K562 (cell line): ENCODE data around the gene FAM117A. TPM values are rescaled to one million over a fixed set of nuclear protein-coding genes. Genes with fewer than 3 reads are reported as not detected.

Experiments used
- ETS2 ChIP-seq: IDR thresholded peaks from 2 replicates; pipeline ENCODE4 v1.6.1; 2016; ENCODE audit warnings: borderline replicate concordance, missing genetic modification characterization, mild to moderate bottlenecking, moderate library complexity, missing compliant biosample characterization; ENCODE audit not compliant: poor library complexity, severe bottlenecking
- GABPA ChIP-seq: fragments of 200-800 bp; sonication (Bioruptor generic); conservative IDR thresholded peaks from 2 replicates; pipeline ENCODE4 v1.6.1; 2016; ENCODE audit warnings: low read depth, missing genetic modification characterization, missing compliant biosample characterization
- ILF3 ChIP-seq: fragments of 450-650 bp; IDR thresholded peaks from 2 replicates; pipeline ENCODE4 v1.6.1; 2018; ENCODE audit warnings: antibody characterized with exemption, mild to moderate bottlenecking, moderate library complexity, borderline replicate concordance
- JUND ChIP-seq, 2 experiments: IDR thresholded peaks; 2 replicates in 1 of 2; 3 replicates in 1 of 2; pipeline ENCODE4 v1.6.1; 2011; ENCODE audit warnings: borderline replicate concordance in 2 of 2, low read depth in 2 of 2, low read length in 2 of 2, improper control_type of control experiment in 1 of 2, missing biosample characterization in 1 of 2, missing genetic modification characterization in 1 of 2, missing genetic modification reagents in 1 of 2
- KDM5B ChIP-seq: fragments of 200-600 bp; sonication (generic); IDR thresholded peaks from 2 replicates; pipeline ENCODE4 v1.6.1; 2012; ENCODE audit warnings: low read depth, mild to moderate bottlenecking, moderate library complexity, low read length, control low read depth, inconsistent platforms; ENCODE audit not compliant: insufficient replicate concordance
- KLF13 ChIP-seq: fragments of 450-650 bp; IDR thresholded peaks from 2 replicates; pipeline ENCODE4 v1.6.1; 2016; ENCODE audit warnings: missing genetic modification characterization, low read depth, mild to moderate bottlenecking, missing compliant biosample characterization, moderate library complexity, borderline replicate concordance
- MTA2 ChIP-seq: fragments of 450-650 bp; IDR thresholded peaks from 2 replicates; pipeline ENCODE4 v1.6.1; 2016; ENCODE audit warnings: low read depth
- OTX1 ChIP-seq: fragments of 450-650 bp; formaldehyde crosslinking; IDR thresholded peaks from 2 replicates; pipeline ENCODE4 v1.4.0; 2022; ENCODE audit warnings: mild to moderate bottlenecking
- RFX7 ChIP-seq: fragments of 250-450 bp; sonication (Bioruptor Pico); IDR thresholded peaks from 2 replicates; pipeline ENCODE4 v1.5.1; 2021; ENCODE audit warnings: mild to moderate bottlenecking
- SMARCB1 ChIP-seq: IDR thresholded peaks from 2 replicates; pipeline ENCODE4 v1.6.1; 2011; ENCODE audit warnings: improper control_type of control experiment, low read depth; ENCODE audit not compliant: insufficient read length
- ZEB2 ChIP-seq: fragments of 450-650 bp; IDR thresholded peaks from 2 replicates; pipeline ENCODE4 v1.6.1; 2016
- ZKSCAN1 ChIP-seq: fragments of 150-350 bp; IDR thresholded peaks from 2 replicates; pipeline ENCODE4 v1.6.1; 2016; ENCODE audit warnings: low read depth, low read length
- ZNF121 ChIP-seq: sonication (generic); formaldehyde crosslinking; conservative IDR thresholded peaks from 2 replicates; pipeline ENCODE4 v1.8.0; 2022; ENCODE audit warnings: missing genetic modification reagents
- ZNF282 ChIP-seq: sonication (generic); formaldehyde crosslinking; IDR thresholded peaks from 2 replicates; pipeline ENCODE4 v1.8.1; 2023; ENCODE audit warnings: missing genetic modification reagents
- ZNF507 ChIP-seq: conservative IDR thresholded peaks from 2 replicates; pipeline ENCODE4 v1.6.1; 2017; ENCODE audit warnings: missing genetic modification characterization, missing compliant biosample characterization
- ZNF583 ChIP-seq: fragments of 250-450 bp; sonication (Bioruptor Pico); IDR thresholded peaks from 2 replicates; pipeline ENCODE4 v1.4.0; 2020
- polyA plus RNA-seq, 8 experiments: library from polyadenylated mRNA; depleted of rRNA in 4 of 8; stranded (reverse) in 5 of 8; unstranded in 3 of 8; fragments of >200 nt; fragmentation: Nextera tagmentation in 2 of 8; fragmentation: Illumina TruSeq in 1 of 8; extraction: Ambion mirVana in 2 of 8; extraction: Trizol in 1 of 8; gene quantifications; 2 replicates each; pipeline versions ENCODE4 v1.2.1 to v1.2.3, GENCODE V29; 2011 to 2014; ENCODE audit warnings: inconsistent platforms in 1 of 8, missing spikeins in 1 of 8
- total RNA-seq, 7 experiments: library from RNA; depleted of rRNA in 6 of 7; stranded (reverse); fragments of >200 nt in 6 of 7; fragmentation: Illumina TruSeq in 2 of 7; extraction: Trizol in 2 of 7; gene quantifications; 2 replicates each; pipeline versions ENCODE4 v1.2.1 to v1.2.3, GENCODE V29; 2011 to 2021; ENCODE audit warnings: low replicate concordance in 1 of 7
- TF ChIP-seq, protein P1 (sequence below), 2 experiments: IDR thresholded peaks; 2 replicates each; pipeline ENCODE4 v1.6.1; 2011; ENCODE audit warnings: borderline replicate concordance in 1 of 2, control low read depth in 1 of 2, low read depth in 1 of 2, low read length in 1 of 2, mild to moderate bottlenecking in 1 of 2, mixed read lengths in 1 of 2, moderate library complexity in 1 of 2; ENCODE audit not compliant: insufficient read depth in 1 of 2, insufficient read length in 1 of 2, poor library complexity in 1 of 2, severe bottlenecking in 1 of 2; ENCODE audit errors: extremely low read depth in 1 of 2
- TF ChIP-seq, protein P2 (sequence below): fragments of 250-450 bp; sonication (Bioruptor Pico); IDR thresholded peaks from 2 replicates; pipeline ENCODE4 v1.4.0; 2020; ENCODE audit warnings: borderline replicate concordance
- TF ChIP-seq, protein P3 (sequence below): IDR thresholded peaks from 2 replicates; pipeline ENCODE4 v1.6.1; 2011; ENCODE audit warnings: borderline replicate concordance, low read depth, mild to moderate bottlenecking, moderate library complexity, low read length; ENCODE audit not compliant: insufficient read depth, poor library complexity, severe bottlenecking
- TF ChIP-seq, protein P4 (sequence below), 2 experiments: fragments of 450-650 bp; IDR thresholded peaks; 2 replicates each; pipeline ENCODE4 v1.6.1; 2016

Gene FAM117A
- total and polyA plus RNA-seq, 9 of the 15 experiments (the other 6 are each of a cell fraction or from before 2014, with no cell fraction given) = 3.1 to 79.7 (median 36.6) TPM

DNA sequence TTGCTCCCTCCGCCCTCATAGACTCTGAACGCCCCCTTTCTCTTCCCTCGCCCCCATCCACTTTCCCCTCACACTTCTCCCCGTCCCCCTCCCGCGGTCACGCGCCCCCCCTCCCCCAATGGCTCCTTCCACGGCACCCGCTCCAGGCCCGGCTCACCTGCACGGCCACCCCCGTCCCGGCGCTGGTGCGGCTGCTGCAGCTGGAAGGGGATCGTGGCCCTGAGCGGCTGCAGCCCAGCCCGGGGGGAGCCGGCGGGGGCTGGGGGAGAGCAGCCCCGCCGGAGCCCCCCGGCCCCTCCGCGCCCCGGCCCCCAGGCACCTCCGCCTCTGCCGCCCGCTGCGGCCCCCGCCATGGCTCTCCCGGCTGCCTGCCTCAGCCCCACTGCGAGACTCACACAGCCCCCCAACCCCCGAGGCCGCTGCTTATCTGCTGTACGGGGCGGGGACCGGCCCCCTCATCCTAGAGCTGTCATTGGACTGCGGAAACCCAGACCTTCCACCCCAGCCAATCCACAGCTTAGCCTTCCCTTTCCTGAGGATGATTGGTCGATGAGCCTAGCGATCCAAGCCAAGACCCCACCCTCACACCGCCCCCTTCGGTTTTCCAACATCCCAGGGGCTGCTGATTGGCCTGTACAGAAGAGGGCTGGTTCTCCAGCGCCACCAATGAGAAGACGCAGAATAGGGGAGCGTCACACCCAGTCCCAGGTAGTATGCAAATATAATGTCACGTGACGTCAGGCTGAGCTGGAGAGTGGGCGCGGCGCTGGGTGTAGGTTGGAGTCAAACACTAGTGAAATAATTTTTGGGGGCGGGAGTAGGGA, at the start of gene FAM117A (continued):
- TF ChIP-seq, protein P1, sequence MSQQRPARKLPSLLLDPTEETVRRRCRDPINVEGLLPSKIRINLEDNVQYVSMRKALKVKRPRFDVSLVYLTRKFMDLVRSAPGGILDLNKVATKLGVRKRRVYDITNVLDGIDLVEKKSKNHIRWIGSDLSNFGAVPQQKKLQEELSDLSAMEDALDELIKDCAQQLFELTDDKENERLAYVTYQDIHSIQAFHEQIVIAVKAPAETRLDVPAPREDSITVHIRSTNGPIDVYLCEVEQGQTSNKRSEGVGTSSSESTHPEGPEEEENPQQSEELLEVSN (IDR thresholded peaks at IDR 0.05; ENCODE audit: borderline replicate concordance in 1 of 2, extremely low read depth in 1 of 2, insufficient read depth in 1 of 2, insufficient read length in 1 of 2, low read depth in 1 of 2, low read length in 1 of 2, poor library complexity in 1 of 2, severe bottlenecking in 1 of 2) = no peak
- TF ChIP-seq, protein P2, sequence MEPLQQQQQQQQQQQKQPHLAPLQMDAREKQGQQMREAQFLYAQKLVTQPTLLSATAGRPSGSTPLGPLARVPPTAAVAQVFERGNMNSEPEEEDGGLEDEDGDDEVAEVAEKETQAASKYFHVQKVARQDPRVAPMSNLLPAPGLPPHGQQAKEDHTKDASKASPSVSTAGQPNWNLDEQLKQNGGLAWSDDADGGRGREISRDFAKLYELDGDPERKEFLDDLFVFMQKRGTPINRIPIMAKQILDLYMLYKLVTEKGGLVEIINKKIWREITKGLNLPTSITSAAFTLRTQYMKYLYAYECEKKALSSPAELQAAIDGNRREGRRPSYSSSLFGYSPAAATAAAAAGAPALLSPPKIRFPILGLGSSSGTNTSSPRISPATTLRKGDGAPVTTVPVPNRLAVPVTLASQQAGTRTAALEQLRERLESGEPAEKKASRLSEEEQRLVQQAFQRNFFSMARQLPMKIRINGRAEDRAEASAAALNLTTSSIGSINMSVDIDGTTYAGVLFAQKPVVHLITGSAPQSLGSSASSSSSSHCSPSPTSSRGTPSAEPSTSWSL (CRISPR knock-in tag) = no peak
- no peak for TF ChIP-seq ETS2 (tag)
- no peak for TF ChIP-seq RFX7
- peak; percentile 91 for TF ChIP-seq KDM5B
- TF ChIP-seq KLF13 = no peak
- no peak for TF ChIP-seq ILF3
- TF ChIP-seq, protein P3, sequence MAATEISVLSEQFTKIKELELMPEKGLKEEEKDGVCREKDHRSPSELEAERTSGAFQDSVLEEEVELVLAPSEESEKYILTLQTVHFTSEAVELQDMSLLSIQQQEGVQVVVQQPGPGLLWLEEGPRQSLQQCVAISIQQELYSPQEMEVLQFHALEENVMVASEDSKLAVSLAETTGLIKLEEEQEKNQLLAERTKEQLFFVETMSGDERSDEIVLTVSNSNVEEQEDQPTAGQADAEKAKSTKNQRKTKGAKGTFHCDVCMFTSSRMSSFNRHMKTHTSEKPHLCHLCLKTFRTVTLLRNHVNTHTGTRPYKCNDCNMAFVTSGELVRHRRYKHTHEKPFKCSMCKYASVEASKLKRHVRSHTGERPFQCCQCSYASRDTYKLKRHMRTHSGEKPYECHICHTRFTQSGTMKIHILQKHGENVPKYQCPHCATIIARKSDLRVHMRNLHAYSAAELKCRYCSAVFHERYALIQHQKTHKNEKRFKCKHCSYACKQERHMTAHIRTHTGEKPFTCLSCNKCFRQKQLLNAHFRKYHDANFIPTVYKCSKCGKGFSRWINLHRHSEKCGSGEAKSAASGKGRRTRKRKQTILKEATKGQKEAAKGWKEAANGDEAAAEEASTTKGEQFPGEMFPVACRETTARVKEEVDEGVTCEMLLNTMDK = no peak
- TF ChIP-seq, protein P4, sequence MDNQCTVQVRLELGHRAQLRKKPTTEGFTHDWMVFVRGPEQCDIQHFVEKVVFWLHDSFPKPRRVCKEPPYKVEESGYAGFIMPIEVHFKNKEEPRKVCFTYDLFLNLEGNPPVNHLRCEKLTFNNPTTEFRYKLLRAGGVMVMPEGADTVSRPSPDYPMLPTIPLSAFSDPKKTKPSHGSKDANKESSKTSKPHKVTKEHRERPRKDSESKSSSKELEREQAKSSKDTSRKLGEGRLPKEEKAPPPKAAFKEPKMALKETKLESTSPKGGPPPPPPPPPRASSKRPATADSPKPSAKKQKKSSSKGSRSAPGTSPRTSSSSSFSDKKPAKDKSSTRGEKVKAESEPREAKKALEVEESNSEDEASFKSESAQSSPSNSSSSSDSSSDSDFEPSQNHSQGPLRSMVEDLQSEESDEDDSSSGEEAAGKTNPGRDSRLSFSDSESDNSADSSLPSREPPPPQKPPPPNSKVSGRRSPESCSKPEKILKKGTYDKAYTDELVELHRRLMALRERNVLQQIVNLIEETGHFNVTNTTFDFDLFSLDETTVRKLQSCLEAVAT (IDR thresholded peaks at IDR 0.05) = peak in 1 of 2 experiments; percentile 92; a peak in 2 of 4 replicates
- no peak for TF ChIP-seq GABPA (tag)
- TF ChIP-seq ZNF121 (CRISPR knock-in tag) = no peak
- peak; percentile 21; the same call in 1 of the 2 replicates for TF ChIP-seq JUND (IDR thresholded peaks at IDR 0.05; ENCODE audit: borderline replicate concordance, low read depth, low read length)
- TF ChIP-seq JUND (tag; IDR thresholded peaks at IDR 0.05; ENCODE audit: borderline replicate concordance, low read depth, low read length) = no peak
- 0 out of 2 replicates have a peak, but pooled peaks have one; percentile 11 for TF ChIP-seq OTX1 (CRISPR knock-in tag)
- TF ChIP-seq MTA2 = no peak
- no peak for TF ChIP-seq ZEB2
- no peak for TF ChIP-seq ZNF507 (tag)
- no peak for TF ChIP-seq SMARCB1
- TF ChIP-seq ZNF282 = no peak
- no peak for TF ChIP-seq ZKSCAN1
- TF ChIP-seq ZNF583 (CRISPR knock-in tag) = no peak
